A549 (cell line): ENCODE data around the gene SERPINE1. TPM values are rescaled to one million over a fixed set of nuclear protein-coding genes. Genes with fewer than 3 reads are reported as not detected.

Source experiments
- ATAC-seq, 2 experiments: fragments of 200-7000 bp in 1 of 2; fragments of >200 bp in 1 of 2; cut with Nextera tagmentation in 1 of 2; cut with Tn5 transposase in 1 of 2; 3 replicates each; pipeline versions ENCODE4 v1.8.0 to v1.9.1; 2018 to 2020; ENCODE audit warnings: mild to moderate bottlenecking in 1 of 2, moderate library complexity in 1 of 2
- CTCF ChIA-PET: fragments of 300-600 bp; sonication (Branson Sonifier 250); formaldehyde crosslinking; extraction: SDS; loops from one replicate; lab custom pipeline; 2021; ENCODE audit warnings: antibody characterized with exemption, inconsistent platforms; lab: Yijun Ruan, JAX
- POLR2A ChIA-PET: fragments of 350-600 bp; formaldehyde crosslinking; extraction: SDS; loops from one replicate; lab custom pipeline; 2021; ENCODE audit warnings: antibody characterized with exemption, inconsistent platforms; lab: Yijun Ruan, JAX
- DNase-seq, 2 experiments: peaks; one replicate each; pipeline versions ENCODE4 v3.0.0 to v3.0.0-alpha.2; 2011 to 2016; ENCODE audit warnings: low read depth in 1 of 2, low spot score in 1 of 2
- FAIRE-seq: peaks from 2 replicates; lab custom pipeline; 2011; peaks lifted over from hg19 to GRCh38; lab: Jason Lieb, UNC
- H3K27ac ChIP-seq, 2 experiments: fragments of >200 bp; sonication (Bioruptor Twin); formaldehyde crosslinking; 3 replicates each; pipeline ENCODE4 v1.5.1; 2016 to 2017
- H3K4me1 ChIP-seq: fragments of >200 bp; sonication (Bioruptor Twin); formaldehyde crosslinking; 3 replicates; pipeline ENCODE4 v1.6.1; 2016
- H3K4me2 ChIP-seq: fragments of >200 bp; sonication (Bioruptor Twin); formaldehyde crosslinking; 3 replicates; pipeline ENCODE4 v1.6.1; 2016
- H3K4me3 ChIP-seq: fragments of >200 bp; sonication (Bioruptor Twin); formaldehyde crosslinking; 3 replicates; pipeline ENCODE4 v1.5.1; 2016
- H3K9me3 ChIP-seq: fragments of >200 bp; sonication (Bioruptor Twin); formaldehyde crosslinking; 3 replicates; pipeline ENCODE4 v1.6.1; 2016
- CBX2 ChIP-seq: fragments of 200-600 bp; sonication (generic); IDR thresholded peaks from 2 replicates; pipeline ENCODE4 v1.6.1; 2016; ENCODE audit warnings: low read depth, mild to moderate bottlenecking, borderline replicate concordance
- CHD2 ChIP-seq: fragments of 150-350 bp; IDR thresholded peaks from 2 replicates; pipeline ENCODE4 v1.6.1; 2014; ENCODE audit warnings: low read length; ENCODE audit not compliant: partially characterized antibody
- CTCF ChIP-seq: fragments of >200 bp; sonication (Bioruptor Twin); formaldehyde crosslinking; IDR thresholded peaks from 3 replicates; pipeline ENCODE4 v1.5.1; 2016
- EHMT2 ChIP-seq: fragments of 200-600 bp; sonication (generic); IDR thresholded peaks from 2 replicates; pipeline ENCODE4 v1.6.1; 2016; ENCODE audit warnings: antibody characterized with exemption, low read depth, mild to moderate bottlenecking, moderate library complexity
- GATA3 ChIP-seq: IDR thresholded peaks from 2 replicates; pipeline ENCODE4 v1.6.1; 2012; ENCODE audit warnings: borderline replicate concordance
- HDAC2 ChIP-seq: fragments of 200-600 bp; sonication (generic); IDR thresholded peaks from 2 replicates; pipeline ENCODE4 v1.6.1; 2016
- HEYL ChIP-seq: fragments of 250-450 bp; sonication (Bioruptor Pico); IDR thresholded peaks from 2 replicates; pipeline ENCODE4 v1.8.0; 2021; ENCODE audit warnings: mild to moderate bottlenecking, moderate library complexity
- HMGXB4 ChIP-seq: fragments of 250-450 bp; sonication (Bioruptor Pico); IDR thresholded peaks from 2 replicates; pipeline ENCODE4 v1.5.0; 2021; ENCODE audit warnings: mild to moderate bottlenecking, moderate library complexity, borderline replicate concordance
- HOXB13 ChIP-seq: fragments of 250-450 bp; sonication (Bioruptor Pico); IDR thresholded peaks from 2 replicates; pipeline ENCODE4 v1.5.0; 2020; ENCODE audit warnings: low read depth, mild to moderate bottlenecking, moderate library complexity
- NFE2L2 ChIP-seq: fragments of 150-350 bp; conservative IDR thresholded peaks from 2 replicates; pipeline ENCODE4 v1.6.1; 2014; ENCODE audit warnings: low read length
- NPAS2 ChIP-seq: fragments of 250-450 bp; sonication (Bioruptor Pico); IDR thresholded peaks from 2 replicates; pipeline ENCODE4 v1.8.0; 2022; ENCODE audit warnings: mild to moderate bottlenecking, moderate library complexity, borderline replicate concordance
- NR3C1 ChIP-seq: fragments of >200 bp; sonication (Bioruptor Twin); formaldehyde crosslinking; IDR thresholded peaks from 3 replicates; pipeline ENCODE4 v1.6.1; 2017
- RAD21 ChIP-seq, 2 experiments: fragments of >200 bp in 1 of 2; sonication (Bioruptor Twin) in 1 of 2; formaldehyde crosslinking in 1 of 2; IDR thresholded peaks in 1 of 2; conservative IDR thresholded peaks in 1 of 2; 2 replicates in 1 of 2; 3 replicates in 1 of 2; pipeline ENCODE4 v1.6.1; 2012 to 2018; ENCODE audit warnings: inconsistent platforms in 1 of 2
- RNF2 ChIP-seq: fragments of 200-600 bp; sonication (generic); IDR thresholded peaks from 2 replicates; pipeline ENCODE4 v1.6.1; 2016; ENCODE audit warnings: low read depth, mild to moderate bottlenecking, antibody characterized with exemption, moderate library complexity, borderline replicate concordance
- TFCP2L1 ChIP-seq: fragments of 250-450 bp; sonication (Bioruptor Pico); IDR thresholded peaks from 2 replicates; pipeline ENCODE4 v1.5.0; 2021; ENCODE audit warnings: mild to moderate bottlenecking
- ZSCAN20 ChIP-seq: fragments of 250-450 bp; sonication (Bioruptor Pico); IDR thresholded peaks from 2 replicates; pipeline ENCODE4 v1.8.0; 2022; ENCODE audit warnings: mild to moderate bottlenecking, moderate library complexity
- WGBS: methylation state at CpG from one replicate; pipeline ENCODE4 v1.1.6; 2017; ENCODE audit errors: missing lambda C conversion rate; 5-methylcytosine and 5-hydroxymethylcytosine counted together
- polyA plus RNA-seq, 4 experiments: library from polyadenylated mRNA; depleted of rRNA in 3 of 4; stranded (reverse); fragments of >200 nt; fragmentation: RNase III in 1 of 4; extraction: RNeasy Plus Mini Kit Qiagen cat#74134 plus additional on column Dnase treatment in 1 of 4; gene quantifications; 2 replicates in 3 of 4; 3 replicates in 1 of 4; pipeline ENCODE4 v1.2.3, GENCODE V29; 2011 to 2017
- TF ChIP-seq, protein P1 (sequence below): fragments of >200 bp; sonication (Bioruptor Twin); formaldehyde crosslinking; IDR thresholded peaks from 2 replicates; pipeline ENCODE4 v1.6.1; 2016
- TF ChIP-seq, protein P2 (sequence below): IDR thresholded peaks from 2 replicates; pipeline ENCODE4 v1.6.1; 2012
- TF ChIP-seq, protein P3 (sequence below): fragments of 450-650 bp; IDR thresholded peaks from 2 replicates; pipeline ENCODE4 v1.6.1; 2014; ENCODE audit warnings: antibody characterized with exemption
- TF ChIP-seq, protein P4 (sequence below): fragments of 200-600 bp; sonication (generic); IDR thresholded peaks from 2 replicates; pipeline ENCODE4 v1.6.1; 2016; ENCODE audit warnings: antibody characterized with exemption, mild to moderate bottlenecking, moderate library complexity
- TF ChIP-seq, protein P5 (sequence below): fragments of >200 bp; sonication (Bioruptor Twin); formaldehyde crosslinking; IDR thresholded peaks from 3 replicates; pipeline ENCODE4 v1.6.1; 2016

SERPINE1 gene
- polyA plus RNA-seq, 2 of the 4 experiments (the other 2 are of a cell fraction): 286 to 355 TPM

- no peak for TF ChIP-seq RNF2
- TF ChIP-seq RAD21 (conservative IDR thresholded peaks at IDR 0.05 in 1 of 2, IDR thresholded peaks at IDR 0.05 in 1 of 2): no peak
Measured at GRCh38 chr7:101087334-101088068, 39.4 kb upstream of the SERPINE1 start (continued).

- Histone ChIP-seq H3K9me3 (no peaks in the 10 kb centered on the region), H3K27ac (no peak overlapping the region), H3K4me3 (no peak overlapping the region), H3K4me2 (no peak overlapping the region), H3K4me1 (peaks cover 16% of the 10 kb centered on the region)
- DNase-seq: no peak
- WGBS: 95% methylated on average over 20 of the region's 21 CpGs
- ATAC-seq: no peak
- TF ChIP-seq, protein P1, sequence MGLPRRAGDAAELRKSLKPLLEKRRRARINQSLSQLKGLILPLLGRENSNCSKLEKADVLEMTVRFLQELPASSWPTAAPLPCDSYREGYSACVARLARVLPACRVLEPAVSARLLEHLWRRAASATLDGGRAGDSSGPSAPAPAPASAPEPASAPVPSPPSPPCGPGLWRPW: no peak
- no peak for TF ChIP-seq EHMT2
- TF ChIP-seq, protein P2, sequence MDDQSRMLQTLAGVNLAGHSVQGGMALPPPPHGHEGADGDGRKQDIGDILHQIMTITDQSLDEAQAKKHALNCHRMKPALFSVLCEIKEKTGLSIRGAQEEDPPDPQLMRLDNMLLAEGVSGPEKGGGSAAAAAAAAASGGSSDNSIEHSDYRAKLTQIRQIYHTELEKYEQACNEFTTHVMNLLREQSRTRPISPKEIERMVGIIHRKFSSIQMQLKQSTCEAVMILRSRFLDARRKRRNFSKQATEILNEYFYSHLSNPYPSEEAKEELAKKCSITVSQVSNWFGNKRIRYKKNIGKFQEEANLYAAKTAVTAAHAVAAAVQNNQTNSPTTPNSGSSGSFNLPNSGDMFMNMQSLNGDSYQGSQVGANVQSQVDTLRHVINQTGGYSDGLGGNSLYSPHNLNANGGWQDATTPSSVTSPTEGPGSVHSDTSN: no peak
- no peak for TF ChIP-seq ZSCAN20 (CRISPR knock-in tag)
- no peak for TF ChIP-seq CBX2
- no peak for TF ChIP-seq GATA3
- TF ChIP-seq, protein P3, sequence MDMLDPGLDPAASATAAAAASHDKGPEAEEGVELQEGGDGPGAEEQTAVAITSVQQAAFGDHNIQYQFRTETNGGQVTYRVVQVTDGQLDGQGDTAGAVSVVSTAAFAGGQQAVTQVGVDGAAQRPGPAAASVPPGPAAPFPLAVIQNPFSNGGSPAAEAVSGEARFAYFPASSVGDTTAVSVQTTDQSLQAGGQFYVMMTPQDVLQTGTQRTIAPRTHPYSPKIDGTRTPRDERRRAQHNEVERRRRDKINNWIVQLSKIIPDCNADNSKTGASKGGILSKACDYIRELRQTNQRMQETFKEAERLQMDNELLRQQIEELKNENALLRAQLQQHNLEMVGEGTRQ: no peak
- TF ChIP-seq, protein P4, sequence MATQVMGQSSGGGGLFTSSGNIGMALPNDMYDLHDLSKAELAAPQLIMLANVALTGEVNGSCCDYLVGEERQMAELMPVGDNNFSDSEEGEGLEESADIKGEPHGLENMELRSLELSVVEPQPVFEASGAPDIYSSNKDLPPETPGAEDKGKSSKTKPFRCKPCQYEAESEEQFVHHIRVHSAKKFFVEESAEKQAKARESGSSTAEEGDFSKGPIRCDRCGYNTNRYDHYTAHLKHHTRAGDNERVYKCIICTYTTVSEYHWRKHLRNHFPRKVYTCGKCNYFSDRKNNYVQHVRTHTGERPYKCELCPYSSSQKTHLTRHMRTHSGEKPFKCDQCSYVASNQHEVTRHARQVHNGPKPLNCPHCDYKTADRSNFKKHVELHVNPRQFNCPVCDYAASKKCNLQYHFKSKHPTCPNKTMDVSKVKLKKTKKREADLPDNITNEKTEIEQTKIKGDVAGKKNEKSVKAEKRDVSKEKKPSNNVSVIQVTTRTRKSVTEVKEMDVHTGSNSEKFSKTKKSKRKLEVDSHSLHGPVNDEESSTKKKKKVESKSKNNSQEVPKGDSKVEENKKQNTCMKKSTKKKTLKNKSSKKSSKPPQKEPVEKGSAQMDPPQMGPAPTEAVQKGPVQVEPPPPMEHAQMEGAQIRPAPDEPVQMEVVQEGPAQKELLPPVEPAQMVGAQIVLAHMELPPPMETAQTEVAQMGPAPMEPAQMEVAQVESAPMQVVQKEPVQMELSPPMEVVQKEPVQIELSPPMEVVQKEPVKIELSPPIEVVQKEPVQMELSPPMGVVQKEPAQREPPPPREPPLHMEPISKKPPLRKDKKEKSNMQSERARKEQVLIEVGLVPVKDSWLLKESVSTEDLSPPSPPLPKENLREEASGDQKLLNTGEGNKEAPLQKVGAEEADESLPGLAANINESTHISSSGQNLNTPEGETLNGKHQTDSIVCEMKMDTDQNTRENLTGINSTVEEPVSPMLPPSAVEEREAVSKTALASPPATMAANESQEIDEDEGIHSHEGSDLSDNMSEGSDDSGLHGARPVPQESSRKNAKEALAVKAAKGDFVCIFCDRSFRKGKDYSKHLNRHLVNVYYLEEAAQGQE: no peak
- CTCF ChIA-PET: interaction anchor here (0.6 to 5.7 kb wide), 8 partner anchors 8 to 104 kb away, joined by 3 to 35 read pairs (median 8); no protein-coding TSS in a partner anchor
- no peak for FAIRE-seq
- POLR2A ChIA-PET: no interaction called here
Measured at GRCh38 chr7:101088069-101088425, 38.9 kb upstream of the SERPINE1 start.

GRCh38 chr7:101088858-101089529, 37.9 kb upstream of the SERPINE1 start:
- POLR2A ChIA-PET: no interaction called here
- no peaks in the 10 kb centered on the region for H3K9me3 ChIP-seq
- no peak overlapping the region for H3K4me2 ChIP-seq
- TF ChIP-seq HMGXB4 (CRISPR knock-in tag): no peak
- no peak for TF ChIP-seq HDAC2
- TF ChIP-seq NR3C1: no peak
- TF ChIP-seq HEYL: no peak
- no peak for TF ChIP-seq CHD2
- TF ChIP-seq NPAS2: no peak
- TF ChIP-seq HOXB13 (CRISPR knock-in tag): no peak
- TF ChIP-seq, protein P5, sequence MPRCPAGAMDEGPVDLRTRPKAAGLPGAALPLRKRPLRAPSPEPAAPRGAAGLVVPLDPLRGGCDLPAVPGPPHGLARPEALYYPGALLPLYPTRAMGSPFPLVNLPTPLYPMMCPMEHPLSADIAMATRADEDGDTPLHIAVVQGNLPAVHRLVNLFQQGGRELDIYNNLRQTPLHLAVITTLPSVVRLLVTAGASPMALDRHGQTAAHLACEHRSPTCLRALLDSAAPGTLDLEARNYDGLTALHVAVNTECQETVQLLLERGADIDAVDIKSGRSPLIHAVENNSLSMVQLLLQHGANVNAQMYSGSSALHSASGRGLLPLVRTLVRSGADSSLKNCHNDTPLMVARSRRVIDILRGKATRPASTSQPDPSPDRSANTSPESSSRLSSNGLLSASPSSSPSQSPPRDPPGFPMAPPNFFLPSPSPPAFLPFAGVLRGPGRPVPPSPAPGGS: no peak
- no peak for TF ChIP-seq NFE2L2
- no peak for TF ChIP-seq CTCF
- no peak for TF ChIP-seq TFCP2L1 (CRISPR knock-in tag)
- TF ChIP-seq, protein P1: no peak

More at GRCh38 chr7:101088858-101089529, 37.9 kb upstream of the SERPINE1 start:
- 93% methylated on average over 38 of the region's 41 CpGs for WGBS
- DNase-seq (no peak), ATAC-seq (no peak), FAIRE-seq (no peak)
- peaks cover 24% of the 10 kb centered on the region for H3K4me1 ChIP-seq
- no peak overlapping the region for H3K4me3 ChIP-seq
- CTCF ChIA-PET: interaction anchor here (1.3 to 1.5 kb wide), 2 partner anchors 12 to 44 kb away, joined by 3 to 5 read pairs; no protein-coding TSS in a partner anchor
- H3K27ac ChIP-seq: no peak overlapping the region
